GM18519 (cell line): ENCODE measurements around the gene ARHGAP11A.

Experiments
- ATAC-seq: cut with Tn5 transposase; IDR thresholded peaks from one replicate; pipeline ENCODE4 v1.9.1; 2021; ENCODE audit warnings: mild to moderate bottlenecking, moderate library complexity; ENCODE audit not compliant: unreplicated experiment, low FRiP score

Gene ARHGAP11A

DNA sequence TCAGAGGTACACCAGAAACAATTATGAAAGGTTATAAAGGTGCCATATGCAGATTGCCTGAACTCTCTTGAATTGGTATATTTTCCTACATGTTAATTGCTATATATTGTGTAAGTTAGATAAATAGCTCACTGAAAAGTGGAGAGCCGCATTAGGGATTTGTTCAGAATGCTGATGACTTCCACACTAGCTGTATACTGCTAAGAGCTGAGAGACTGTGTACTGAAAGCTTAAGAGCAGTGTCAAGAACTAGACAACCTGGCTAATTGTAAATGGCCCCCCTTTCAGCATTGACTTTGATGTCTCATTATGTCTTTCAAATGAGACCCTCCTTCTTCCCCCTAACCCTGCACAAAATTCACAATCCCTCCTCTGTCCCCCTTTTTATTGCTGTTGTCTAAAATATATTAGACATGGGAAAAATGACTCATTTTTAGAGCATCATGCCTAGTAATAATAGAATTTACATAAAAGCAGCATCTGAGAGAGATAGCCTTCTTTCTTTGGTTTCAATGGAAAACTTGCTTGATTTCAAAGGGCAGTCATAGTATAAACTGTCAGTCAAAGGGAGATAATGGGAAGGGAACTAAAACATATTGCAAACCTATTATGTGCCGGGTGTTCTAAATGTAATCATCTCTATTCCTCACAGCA lies 67.8 kb downstream of the ARHGAP11A start:
- no peak for ATAC-seq

DNA sequence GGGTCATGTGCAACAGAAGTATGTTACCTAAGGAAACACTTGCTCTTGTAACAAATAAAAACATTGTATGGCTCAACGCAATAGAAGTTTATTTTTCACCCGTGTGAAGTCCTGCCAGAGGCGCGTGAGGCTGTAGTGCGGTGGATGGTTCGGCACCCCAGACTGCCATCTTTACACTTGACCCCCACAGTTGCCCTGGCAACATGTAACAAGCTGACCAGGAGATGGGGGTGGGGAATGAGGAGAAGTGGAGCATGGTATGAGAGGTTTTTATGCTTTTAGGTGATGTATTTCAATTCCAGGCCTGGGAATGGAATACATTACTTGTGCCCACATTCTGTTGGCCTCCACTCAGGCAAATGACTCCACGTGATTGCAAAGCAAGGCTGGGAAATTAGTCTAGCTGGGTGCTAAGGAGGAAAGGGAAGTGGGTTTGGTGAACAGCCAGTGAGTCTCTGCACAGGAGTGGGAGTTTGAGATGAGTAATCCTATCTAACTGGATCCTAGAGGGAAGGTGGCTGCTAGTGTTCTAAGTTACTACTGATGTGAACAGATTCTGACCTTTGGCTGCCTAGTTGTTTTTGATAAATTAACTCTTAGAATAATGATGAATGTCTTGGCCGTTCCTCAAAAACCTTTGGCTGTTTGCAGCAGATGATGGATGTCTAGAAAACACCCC lies 68.7 kb downstream of the ARHGAP11A start:
- no peak for ATAC-seq

- no peak for ATAC-seq
These were observed 70.3 kb downstream of the ARHGAP11A start for GRCh38 chr15:32685576-32685975.

- ATAC-seq: no peak
These were observed 72.3 kb downstream of the ARHGAP11A start for GRCh38 chr15:32687556-32687955.

- no peak for ATAC-seq
These were observed 72.9 kb downstream of the ARHGAP11A start for GRCh38 chr15:32688151-32688639.
